Activated T-helper 2 cell treated with anti-CD3 and anti-CD28 coated beads, Interferon-gamma antibody, Interleukin-2, Interleukin-4, amounts not matched to agents 10 μg/mL and 5 μg/mL and 100 μg/mL, durations not matched to agents 14 hours and 24 hours and 36 hours (primary cell): ENCODE measurements around the gene PIR. TPM values are rescaled to one million over a fixed set of nuclear protein-coding genes. Genes with fewer than 3 reads are reported as not detected.

Experiments used
- DNase-seq: peaks from one replicate; pipeline ENCODE4 v3.0.0; 2021; ENCODE audit warnings: low spot score
- H3K27ac Mint-ChIP-seq: one replicate; pipeline ENCODE4 v1.8.0; 2021; ENCODE audit warnings: mixed read lengths
- H3K27me3 Mint-ChIP-seq: one replicate; pipeline ENCODE4 v1.8.0; 2021; ENCODE audit warnings: low read depth, mixed read lengths
- H3K36me3 Mint-ChIP-seq: one replicate; pipeline ENCODE4 v1.8.0; 2021; ENCODE audit warnings: low read depth, mixed read lengths
- H3K4me1 Mint-ChIP-seq: one replicate; pipeline ENCODE4 v1.8.0; 2021; ENCODE audit warnings: low read depth, mixed read lengths
- H3K4me3 Mint-ChIP-seq: one replicate; pipeline ENCODE4 v1.8.0; 2021; ENCODE audit warnings: low read depth, mild to moderate bottlenecking, moderate library complexity, mixed read lengths
- H3K9me3 Mint-ChIP-seq: one replicate; pipeline ENCODE4 v1.8.0; 2021; ENCODE audit warnings: mixed read lengths
- intact Hi-C: fragments of 100-400 bp; cut with micrococcal nuclease; formaldehyde crosslinking; loops from one replicate; pipeline ENCODE4 v1.15.1; 2023
- total RNA-seq: library from RNA; stranded (reverse); gene quantifications from 2 replicates; pipeline ENCODE4 v1.2.3, GENCODE V29; 2022

The PIR gene
- 5.1 and 5.9 TPM in 2 replicates for total RNA-seq

DNA sequence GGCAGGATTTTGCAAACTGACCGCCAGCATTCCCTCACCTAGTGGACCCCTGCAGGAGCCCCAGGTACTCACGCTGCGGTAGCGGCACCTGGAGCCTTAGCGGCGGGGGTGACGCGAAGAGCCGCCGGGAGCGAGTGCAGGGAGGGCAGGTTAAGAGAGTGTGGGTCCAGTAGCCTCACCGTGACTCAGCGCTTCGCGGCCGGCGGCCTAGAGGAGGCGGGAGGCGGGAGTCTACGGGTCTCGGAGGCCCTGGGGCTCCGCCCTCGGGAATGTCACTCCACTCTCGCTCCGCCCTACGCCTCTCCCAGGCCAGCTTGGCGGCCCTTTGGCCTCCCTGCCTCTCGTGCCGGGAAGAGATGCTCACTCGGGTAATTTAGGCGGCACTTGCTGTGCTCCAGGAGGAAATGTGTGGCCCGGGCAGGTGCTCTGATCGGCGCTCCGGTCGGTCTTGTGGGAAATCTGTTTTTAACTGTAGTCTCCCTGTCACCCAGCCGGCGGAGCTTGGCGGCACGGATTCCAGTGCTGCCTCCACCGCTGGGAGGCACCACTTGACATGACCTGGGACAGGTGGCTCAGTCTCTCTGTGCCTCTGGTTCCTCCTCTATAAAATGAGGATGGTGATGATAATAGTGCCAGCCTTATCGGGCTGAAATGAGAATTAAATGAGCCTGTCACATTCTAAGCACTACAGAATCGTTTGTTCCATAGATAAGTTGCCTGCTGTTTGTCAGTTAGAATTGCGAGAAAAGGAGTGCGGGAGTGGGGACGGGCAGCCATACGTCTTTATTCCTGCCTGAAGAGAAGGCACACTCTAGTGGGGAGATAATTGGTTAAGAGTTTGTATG lies at the start of gene PIR:
Gene PIR (minus strand): TSS at position 216 of the 845 bp plus-strand sequence. CDS start 2,076 bp downstream, outside the sequence.
- Mint-ChIP-seq H3K4me3 (peak within 1 kb of the TSS; percentile 81), H3K9me3 (no peaks in the 10 kb centered on the region), H3K36me3 (peaks cover 4% of the 10 kb centered on the region), H3K27ac (peak within 1 kb of the TSS; percentile 47), H3K27me3 (peaks cover 5% of the 10 kb centered on the region), H3K4me1 (peaks cover 20% of the 10 kb centered on the region)
- intact Hi-C loops: loop anchor here (2.0 to 10.0 kb wide), 3 partner anchors 23 to 179 kb away; partner anchors contain the start of gene PIGA
- DNase-seq: peak; percentile 55

DNA sequence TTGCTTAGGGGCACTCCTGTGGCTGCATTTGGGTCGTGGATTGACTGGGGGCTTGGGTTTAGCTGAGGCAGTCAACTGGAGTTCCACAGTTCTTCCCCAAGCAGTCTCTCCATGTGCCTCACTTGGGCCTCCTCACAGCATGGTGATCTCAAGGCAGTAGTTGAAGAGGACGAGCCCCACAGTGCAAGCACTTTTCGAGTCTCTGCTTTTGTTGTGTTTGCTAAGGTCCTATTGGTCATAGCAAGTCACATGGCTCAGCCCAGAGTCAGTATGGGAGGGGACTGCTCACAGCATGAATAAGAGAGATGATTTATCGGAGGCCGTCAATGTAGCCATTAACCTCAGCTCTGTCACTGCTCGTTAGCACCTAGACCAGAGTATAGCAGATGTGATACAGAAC lies 37.2 kb upstream of the PIR start:
- Mint-ChIP-seq H3K9me3 (no peaks in the 10 kb centered on the region), H3K4me1 (peaks cover 3% of the 10 kb centered on the region), H3K4me3 (no peak overlapping the region), H3K27me3 (peaks cover 3% of the 10 kb centered on the region), H3K36me3 (no peaks in the 10 kb centered on the region), H3K27ac (no peak overlapping the region)
- intact Hi-C loops: no loop called here
- DNase-seq: no peak

DNA sequence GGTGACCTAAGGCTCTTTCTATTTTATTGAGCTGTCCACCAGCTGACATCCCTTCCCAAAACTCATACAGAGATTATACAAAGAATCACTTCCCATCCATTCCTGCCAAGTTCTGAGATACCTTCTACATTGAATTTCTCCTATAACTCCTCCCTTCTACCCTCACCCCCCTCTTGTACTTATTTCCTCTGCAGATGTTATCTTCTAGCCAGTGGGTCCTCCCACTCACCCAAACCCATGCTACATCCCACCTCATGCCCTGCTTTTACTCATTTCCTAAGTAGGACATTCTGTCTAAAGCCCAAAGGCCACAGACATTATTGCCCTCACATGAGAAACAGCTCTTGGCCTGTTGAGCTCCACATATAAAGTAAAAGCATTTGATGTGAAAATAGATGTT lies 36.0 kb upstream of the PIR start:
- H3K27ac Mint-ChIP-seq: no peak overlapping the region
- intact Hi-C loops: no loop called here
- H3K4me1 Mint-ChIP-seq: peaks cover 3% of the 10 kb centered on the region
- H3K4me3 Mint-ChIP-seq: no peak overlapping the region
- DNase-seq: no peak
- H3K36me3 Mint-ChIP-seq: no peaks in the 10 kb centered on the region
- H3K9me3 Mint-ChIP-seq: no peaks in the 10 kb centered on the region
- H3K27me3 Mint-ChIP-seq: peaks cover 3% of the 10 kb centered on the region

DNA sequence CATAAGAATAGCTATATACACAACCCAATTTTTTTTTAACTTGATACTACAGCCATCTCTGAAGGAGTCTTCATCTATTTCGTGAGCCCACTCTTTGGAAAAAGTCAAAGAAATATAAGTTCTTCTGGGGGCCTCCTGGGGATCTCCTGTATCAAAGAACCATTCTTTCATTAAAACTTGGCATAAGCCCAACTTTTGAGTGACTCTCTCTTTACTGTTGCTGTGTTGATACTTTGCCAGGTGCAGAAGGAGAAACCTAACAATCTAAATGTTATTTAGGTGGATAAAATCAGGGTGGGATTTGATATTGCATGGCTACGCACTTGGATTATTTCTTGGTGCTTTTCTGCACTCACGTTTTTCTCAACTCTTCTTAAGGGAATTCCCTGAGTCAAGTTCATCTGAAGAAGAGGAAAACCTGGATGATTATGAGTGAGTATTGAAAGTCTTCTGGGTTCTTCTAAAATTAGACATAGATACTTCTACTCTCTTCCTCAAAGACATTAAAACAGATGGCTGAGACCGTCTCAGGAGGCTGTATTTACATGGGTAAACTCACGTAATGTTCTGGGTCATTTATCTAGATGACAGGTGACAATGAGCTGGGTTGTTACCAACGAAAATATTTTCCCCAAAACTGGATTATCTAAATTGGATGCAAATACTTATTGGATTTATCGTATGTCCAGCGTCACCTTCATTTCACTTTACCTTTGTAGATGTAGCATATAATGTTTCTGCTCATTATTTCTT lies 32.7 kb upstream of the PIR start:
- peaks cover 3% of the 10 kb centered on the region for H3K4me1 Mint-ChIP-seq
- H3K4me3 Mint-ChIP-seq: no peak overlapping the region
- H3K27me3 Mint-ChIP-seq: peaks cover 7% of the 10 kb centered on the region
- no peaks in the 10 kb centered on the region for H3K36me3 Mint-ChIP-seq
- intact Hi-C loops: no loop called here
- no peaks in the 10 kb centered on the region for H3K9me3 Mint-ChIP-seq
- no peak overlapping the region for H3K27ac Mint-ChIP-seq
- DNase-seq: no peak

DNA sequence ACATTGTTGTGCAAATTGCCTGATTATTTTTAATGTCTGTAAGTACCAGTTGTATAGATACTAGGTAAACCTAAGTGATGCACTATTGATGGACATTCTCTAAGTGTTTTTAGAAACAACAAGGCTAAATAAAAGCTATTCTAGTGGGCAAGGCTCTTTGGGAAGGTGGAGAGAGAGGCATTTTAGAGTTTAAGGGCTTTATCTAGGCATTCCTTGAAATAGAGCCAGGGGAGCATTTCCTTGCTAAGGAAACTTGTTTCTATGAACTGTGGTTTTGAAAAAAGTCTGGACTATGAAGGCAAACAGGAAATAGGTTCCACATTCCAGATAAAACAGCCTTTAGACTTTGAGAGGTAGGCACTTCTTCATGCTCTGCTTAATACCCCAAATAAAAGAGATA lies 31.3 kb upstream of the PIR start:
- Mint-ChIP-seq H3K27ac (no peak overlapping the region), H3K4me3 (no peak overlapping the region), H3K36me3 (no peaks in the 10 kb centered on the region), H3K27me3 (peaks cover 7% of the 10 kb centered on the region), H3K4me1 (peaks cover 3% of the 10 kb centered on the region), H3K9me3 (no peaks in the 10 kb centered on the region)
- intact Hi-C loops: no loop called here
- no peak for DNase-seq

DNA sequence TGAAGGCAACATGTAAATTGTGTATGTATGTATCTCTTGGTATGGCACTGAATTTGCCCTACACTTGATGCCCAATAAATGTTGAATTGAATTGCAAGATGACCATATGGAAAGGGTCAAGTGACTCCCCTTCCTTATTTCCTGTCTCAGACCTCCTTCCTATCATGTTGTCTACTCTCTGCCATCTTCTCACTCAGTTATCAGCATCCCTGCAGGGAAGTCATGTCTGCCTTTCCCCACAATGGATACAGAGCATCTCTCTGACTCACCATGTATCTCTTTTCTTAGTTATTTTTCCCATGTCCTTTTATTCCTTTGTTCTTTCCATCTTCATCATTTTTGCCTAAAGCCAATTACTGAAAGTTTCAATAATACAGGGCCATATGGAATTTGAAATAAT lies 30.0 kb upstream of the PIR start:
- H3K4me3 Mint-ChIP-seq: no peak overlapping the region
- H3K27ac Mint-ChIP-seq: no peak overlapping the region
- no peaks in the 10 kb centered on the region for H3K4me1 Mint-ChIP-seq
- peaks cover 9% of the 10 kb centered on the region for H3K27me3 Mint-ChIP-seq
- no peak for DNase-seq
- intact Hi-C loops: no loop called here
- no peaks in the 10 kb centered on the region for H3K36me3 Mint-ChIP-seq
- no peaks in the 10 kb centered on the region for H3K9me3 Mint-ChIP-seq

DNA sequence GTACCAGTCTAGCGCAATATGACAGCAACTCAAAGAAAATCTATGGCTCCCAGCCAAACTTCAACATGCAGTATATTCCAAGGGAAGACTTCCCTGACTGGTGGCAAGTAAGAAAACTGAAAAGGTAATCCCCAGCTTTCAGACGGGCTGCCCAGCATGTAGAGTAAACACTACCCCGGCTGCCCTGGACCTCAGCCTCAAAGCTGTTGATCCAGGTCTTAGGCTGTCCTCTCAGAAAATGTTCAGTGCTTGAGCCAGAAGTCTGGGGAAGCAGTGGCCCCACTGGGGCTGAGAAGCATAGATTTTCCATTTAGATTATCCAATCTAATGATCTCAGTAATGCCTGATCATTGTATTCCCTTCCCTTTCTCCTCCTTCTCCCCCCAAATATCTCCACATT lies 29.3 kb upstream of the PIR start:
- Mint-ChIP-seq H3K9me3 (no peaks in the 10 kb centered on the region), H3K4me3 (no peak overlapping the region), H3K36me3 (no peaks in the 10 kb centered on the region), H3K4me1 (no peaks in the 10 kb centered on the region), H3K27me3 (peaks cover 9% of the 10 kb centered on the region), H3K27ac (no peak overlapping the region)
- intact Hi-C loops: no loop called here
- no peak for DNase-seq

DNA sequence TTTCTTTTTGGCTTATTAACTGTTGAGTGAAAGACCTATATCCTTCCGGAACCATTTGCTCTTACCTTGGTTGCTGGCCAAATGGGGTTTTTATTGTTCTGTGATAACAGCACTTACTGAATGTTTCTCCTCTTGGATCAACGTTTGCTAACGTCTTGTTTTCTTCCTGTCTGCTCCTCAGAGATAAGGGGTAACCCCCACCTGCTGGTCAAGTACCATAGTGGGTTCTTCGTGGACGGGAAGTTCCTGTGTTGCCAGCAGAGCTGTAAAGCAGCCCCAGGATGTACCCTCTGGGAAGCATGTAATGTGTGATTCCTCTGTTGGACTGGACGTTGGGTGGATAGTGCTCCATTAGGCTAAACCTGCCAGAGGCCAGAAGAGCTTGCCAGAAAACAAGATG lies 22.8 kb upstream of the PIR start:
- Mint-ChIP-seq H3K27ac (no peak overlapping the region), H3K36me3 (no peaks in the 10 kb centered on the region), H3K27me3 (peaks cover 5% of the 10 kb centered on the region), H3K4me1 (no peaks in the 10 kb centered on the region), H3K9me3 (no peaks in the 10 kb centered on the region), H3K4me3 (no peak overlapping the region)
- intact Hi-C loops: no loop called here
- DNase-seq: no peak

DNA sequence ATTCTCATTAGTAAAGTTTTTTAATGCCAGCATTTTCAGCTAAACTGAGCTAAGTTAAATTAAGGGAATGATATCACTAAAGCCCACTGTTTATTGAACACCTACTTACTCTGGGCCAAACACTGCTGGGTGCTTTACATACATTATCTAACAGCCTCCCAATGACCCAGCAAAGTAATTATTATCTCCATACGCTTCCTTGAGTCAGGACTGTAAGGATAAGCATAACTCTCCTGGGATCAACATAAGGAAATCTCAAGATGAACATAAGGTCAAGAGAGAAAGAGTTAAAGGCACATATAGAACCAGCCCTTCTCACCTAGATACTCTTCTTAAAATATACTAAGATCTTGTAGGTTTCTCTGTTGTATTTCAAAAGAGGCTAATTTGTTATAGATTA lies 21.1 kb upstream of the PIR start:
- DNase-seq: no peak
- no peaks in the 10 kb centered on the region for H3K36me3 Mint-ChIP-seq
- no peaks in the 10 kb centered on the region for H3K4me1 Mint-ChIP-seq
- H3K9me3 Mint-ChIP-seq: no peaks in the 10 kb centered on the region
- no peak overlapping the region for H3K4me3 Mint-ChIP-seq
- no peak overlapping the region for H3K27ac Mint-ChIP-seq
- intact Hi-C loops: no loop called here
- H3K27me3 Mint-ChIP-seq: peaks cover 7% of the 10 kb centered on the region

DNA sequence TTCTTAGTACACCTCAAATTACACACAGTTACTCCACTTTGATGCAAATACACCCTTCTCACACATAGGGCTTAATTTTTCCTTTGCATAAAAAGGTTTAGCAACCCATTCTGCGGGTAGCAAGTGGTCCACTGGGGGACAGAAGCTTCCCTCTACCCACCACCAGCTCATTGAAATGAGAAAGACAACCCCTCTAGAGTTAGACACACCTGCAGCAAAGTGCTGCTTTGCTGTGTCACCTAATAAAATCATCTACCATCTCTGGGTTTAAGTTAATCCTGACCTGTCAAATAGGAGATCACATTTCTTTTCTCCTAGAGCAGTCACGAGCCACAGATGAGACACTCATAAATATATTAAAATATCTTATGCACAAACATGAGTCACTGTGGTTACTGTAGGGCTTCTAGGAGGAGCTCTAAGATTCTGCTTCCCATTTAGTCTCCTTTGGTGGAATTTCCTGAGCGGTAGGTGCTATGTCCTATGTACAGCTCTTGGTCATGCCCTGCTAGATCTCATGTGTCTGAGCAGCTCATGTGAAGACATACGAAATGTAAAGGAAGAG lies 19.4 kb upstream of the PIR start:
- intact Hi-C loops: no loop called here
- Mint-ChIP-seq H3K4me3 (no peak overlapping the region), H3K27ac (no peak overlapping the region), H3K36me3 (no peaks in the 10 kb centered on the region), H3K4me1 (no peaks in the 10 kb centered on the region), H3K27me3 (peaks cover 6% of the 10 kb centered on the region), H3K9me3 (no peaks in the 10 kb centered on the region)
- no peak for DNase-seq

DNA sequence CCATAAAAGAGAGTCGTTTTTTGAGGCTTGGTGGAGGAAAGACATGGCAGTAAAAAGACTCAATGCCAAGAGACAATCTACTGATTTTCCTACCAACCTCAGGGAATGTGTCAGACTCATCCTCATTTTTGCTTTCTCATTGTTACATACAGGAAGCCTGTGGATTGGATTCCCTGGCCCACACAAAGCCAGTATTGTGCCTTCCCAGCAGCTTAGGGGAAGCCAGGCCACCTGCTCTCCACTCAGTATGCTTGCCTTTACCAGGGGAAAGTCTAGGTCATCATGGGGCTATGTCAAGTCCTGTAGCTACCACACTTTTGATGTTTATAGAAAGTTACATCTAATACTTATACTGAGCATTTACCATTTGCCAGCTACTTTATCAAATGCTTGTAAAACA lies 18.4 kb upstream of the PIR start:
- Mint-ChIP-seq H3K27ac (no peak overlapping the region), H3K9me3 (no peaks in the 10 kb centered on the region), H3K4me1 (no peaks in the 10 kb centered on the region), H3K4me3 (no peak overlapping the region), H3K36me3 (no peaks in the 10 kb centered on the region), H3K27me3 (peaks cover 6% of the 10 kb centered on the region)
- DNase-seq: no peak
- intact Hi-C loops: no loop called here

DNA sequence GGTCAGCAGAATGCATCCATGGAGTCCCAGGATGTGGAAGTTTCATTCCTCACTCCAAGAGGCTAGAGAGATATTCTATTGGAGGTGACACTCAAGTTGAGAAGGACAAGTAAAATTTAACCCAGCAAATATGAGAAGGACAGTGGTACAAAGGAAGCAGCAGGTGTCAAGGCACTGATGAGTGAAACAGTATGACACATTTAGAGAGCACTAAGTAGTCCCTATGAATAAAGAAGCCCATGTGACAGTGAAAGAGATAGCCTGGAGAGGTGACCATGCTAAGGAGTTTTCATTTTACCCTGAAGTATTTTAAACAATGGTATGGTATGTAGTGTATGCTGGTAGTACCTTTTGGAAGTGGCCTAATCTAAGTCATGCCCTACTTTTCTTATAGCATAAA lies 16.7 kb upstream of the PIR start:
- Mint-ChIP-seq H3K9me3 (no peaks in the 10 kb centered on the region), H3K4me1 (no peaks in the 10 kb centered on the region), H3K4me3 (no peak overlapping the region), H3K27me3 (peaks cover 2% of the 10 kb centered on the region), H3K36me3 (no peaks in the 10 kb centered on the region), H3K27ac (no peak overlapping the region)
- no peak for DNase-seq
- intact Hi-C loops: no loop called here

DNA sequence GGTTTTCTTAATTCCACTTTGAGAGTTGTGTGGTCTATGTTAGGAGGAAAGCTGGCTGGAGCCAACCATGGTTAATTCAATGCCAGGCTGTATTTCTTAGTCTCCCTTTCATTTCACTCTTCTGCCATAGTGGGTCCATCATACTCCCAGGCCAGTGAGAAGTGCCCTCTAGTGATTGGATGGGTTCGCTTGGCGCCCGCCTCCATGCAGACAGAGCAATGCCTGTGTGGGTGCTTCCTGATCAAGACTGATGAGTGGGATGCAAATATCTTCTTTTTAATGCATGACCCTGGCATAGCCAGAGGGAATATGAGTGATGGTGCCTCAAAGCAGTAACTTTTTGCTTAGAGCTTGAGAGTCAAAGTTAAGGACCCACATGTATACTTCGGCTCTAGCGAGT lies 13.9 kb upstream of the PIR start:
- Mint-ChIP-seq H3K27me3 (peaks cover 10% of the 10 kb centered on the region), H3K27ac (no peak overlapping the region), H3K4me1 (no peaks in the 10 kb centered on the region), H3K4me3 (no peak overlapping the region), H3K9me3 (no peaks in the 10 kb centered on the region), H3K36me3 (no peaks in the 10 kb centered on the region)
- DNase-seq: no peak
- intact Hi-C loops: no loop called here
